ENCODE results near the gene AFF2. TPM values are rescaled to one million over a fixed set of nuclear protein-coding genes. Genes with fewer than 3 reads are reported as not detected.

Gene AFF2
- total RNA-seq, 1 experiment from 2014 or later = 0.05 TPM

DNA sequence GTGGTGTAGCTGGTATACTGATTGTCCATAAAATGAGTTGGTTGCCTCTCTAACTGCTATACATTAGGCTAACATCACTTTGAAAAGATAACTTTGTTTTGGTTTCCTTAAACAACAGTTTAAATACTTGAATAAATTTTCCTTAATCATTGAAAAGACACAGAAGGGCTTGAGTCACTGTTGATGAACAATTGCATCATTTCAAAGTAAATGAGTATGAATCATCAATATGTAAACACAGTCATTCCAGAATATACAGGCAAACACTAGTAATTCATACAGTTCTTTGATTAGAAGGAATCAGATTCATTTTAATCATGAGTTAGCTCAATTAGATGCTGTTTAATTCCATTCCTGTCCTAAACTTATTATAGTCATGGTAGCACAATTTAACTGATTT, 160.6 kb downstream of the AFF2 start:
- CTCF ChIA-PET = no interaction called here
- H3K9me3 ChIP-seq (ENCODE audit: control insufficient read depth in 1 of 2, insufficient read depth in 1 of 2, low read depth in 1 of 2, low read length in 2 of 2) = no peaks in the 10 kb centered on the region
- TF ChIP-seq JUND (IDR thresholded peaks at IDR 0.05) (no peak), SP1 (IDR thresholded peaks at IDR 0.05; ENCODE audit: low read depth) (no peak), SRF (IDR thresholded peaks at IDR 0.05; ENCODE audit: low read depth) (no peak), RAD21 (IDR thresholded peaks at IDR 0.05; ENCODE audit: low read depth) (no peak), ZFX (IDR thresholded peaks at IDR 0.05) (no peak), YY1 (IDR thresholded peaks at IDR 0.05; ENCODE audit: extremely low read depth, insufficient replicate concordance, low read depth, low read length) (no peak), POLR2A (IDR thresholded peaks at IDR 0.05; ENCODE audit: borderline replicate concordance, extremely low read depth, insufficient read depth, insufficient read length) (no peak), EGR1 (IDR thresholded peaks at IDR 0.05; ENCODE audit: low read depth) (no peak), EZH2phosphoT487 (IDR thresholded peaks at IDR 0.05; ENCODE audit: borderline replicate concordance) (no peak), ELF1 (IDR thresholded peaks at IDR 0.05; ENCODE audit: borderline replicate concordance, low read depth) (no peak), SIN3A (IDR thresholded peaks at IDR 0.05; ENCODE audit: low read depth) (no peak), CBX3 (IDR thresholded peaks at IDR 0.05; ENCODE audit: low read depth) (no peak), FOSL1 (IDR thresholded peaks at IDR 0.05; ENCODE audit: low read depth) (no peak), POLR2AphosphoS5 (IDR thresholded peaks at IDR 0.05; ENCODE audit: low read depth, low read length) (no peak), CEBPB (IDR thresholded peaks at IDR 0.05; ENCODE audit: low read depth) (no peak), ZNF274 (IDR thresholded peaks at IDR 0.05; ENCODE audit: low read depth, low read length) (no peak)
- TF ChIP-seq, protein P1, sequence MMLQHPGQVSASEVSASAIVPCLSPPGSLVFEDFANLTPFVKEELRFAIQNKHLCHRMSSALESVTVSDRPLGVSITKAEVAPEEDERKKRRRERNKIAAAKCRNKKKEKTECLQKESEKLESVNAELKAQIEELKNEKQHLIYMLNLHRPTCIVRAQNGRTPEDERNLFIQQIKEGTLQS (IDR thresholded peaks at IDR 0.05) = no peak
- TF ChIP-seq, protein P2, sequence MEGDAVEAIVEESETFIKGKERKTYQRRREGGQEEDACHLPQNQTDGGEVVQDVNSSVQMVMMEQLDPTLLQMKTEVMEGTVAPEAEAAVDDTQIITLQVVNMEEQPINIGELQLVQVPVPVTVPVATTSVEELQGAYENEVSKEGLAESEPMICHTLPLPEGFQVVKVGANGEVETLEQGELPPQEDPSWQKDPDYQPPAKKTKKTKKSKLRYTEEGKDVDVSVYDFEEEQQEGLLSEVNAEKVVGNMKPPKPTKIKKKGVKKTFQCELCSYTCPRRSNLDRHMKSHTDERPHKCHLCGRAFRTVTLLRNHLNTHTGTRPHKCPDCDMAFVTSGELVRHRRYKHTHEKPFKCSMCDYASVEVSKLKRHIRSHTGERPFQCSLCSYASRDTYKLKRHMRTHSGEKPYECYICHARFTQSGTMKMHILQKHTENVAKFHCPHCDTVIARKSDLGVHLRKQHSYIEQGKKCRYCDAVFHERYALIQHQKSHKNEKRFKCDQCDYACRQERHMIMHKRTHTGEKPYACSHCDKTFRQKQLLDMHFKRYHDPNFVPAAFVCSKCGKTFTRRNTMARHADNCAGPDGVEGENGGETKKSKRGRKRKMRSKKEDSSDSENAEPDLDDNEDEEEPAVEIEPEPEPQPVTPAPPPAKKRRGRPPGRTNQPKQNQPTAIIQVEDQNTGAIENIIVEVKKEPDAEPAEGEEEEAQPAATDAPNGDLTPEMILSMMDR (IDR thresholded peaks at IDR 0.05 in 2 of 3, conservative IDR thresholded peaks at IDR 0.05 in 1 of 3; ENCODE audit: borderline replicate concordance in 1 of 3, insufficient read depth in 1 of 3, low read depth in 2 of 3, low read length in 2 of 3) = no peak
- TF ChIP-seq, protein P3, sequence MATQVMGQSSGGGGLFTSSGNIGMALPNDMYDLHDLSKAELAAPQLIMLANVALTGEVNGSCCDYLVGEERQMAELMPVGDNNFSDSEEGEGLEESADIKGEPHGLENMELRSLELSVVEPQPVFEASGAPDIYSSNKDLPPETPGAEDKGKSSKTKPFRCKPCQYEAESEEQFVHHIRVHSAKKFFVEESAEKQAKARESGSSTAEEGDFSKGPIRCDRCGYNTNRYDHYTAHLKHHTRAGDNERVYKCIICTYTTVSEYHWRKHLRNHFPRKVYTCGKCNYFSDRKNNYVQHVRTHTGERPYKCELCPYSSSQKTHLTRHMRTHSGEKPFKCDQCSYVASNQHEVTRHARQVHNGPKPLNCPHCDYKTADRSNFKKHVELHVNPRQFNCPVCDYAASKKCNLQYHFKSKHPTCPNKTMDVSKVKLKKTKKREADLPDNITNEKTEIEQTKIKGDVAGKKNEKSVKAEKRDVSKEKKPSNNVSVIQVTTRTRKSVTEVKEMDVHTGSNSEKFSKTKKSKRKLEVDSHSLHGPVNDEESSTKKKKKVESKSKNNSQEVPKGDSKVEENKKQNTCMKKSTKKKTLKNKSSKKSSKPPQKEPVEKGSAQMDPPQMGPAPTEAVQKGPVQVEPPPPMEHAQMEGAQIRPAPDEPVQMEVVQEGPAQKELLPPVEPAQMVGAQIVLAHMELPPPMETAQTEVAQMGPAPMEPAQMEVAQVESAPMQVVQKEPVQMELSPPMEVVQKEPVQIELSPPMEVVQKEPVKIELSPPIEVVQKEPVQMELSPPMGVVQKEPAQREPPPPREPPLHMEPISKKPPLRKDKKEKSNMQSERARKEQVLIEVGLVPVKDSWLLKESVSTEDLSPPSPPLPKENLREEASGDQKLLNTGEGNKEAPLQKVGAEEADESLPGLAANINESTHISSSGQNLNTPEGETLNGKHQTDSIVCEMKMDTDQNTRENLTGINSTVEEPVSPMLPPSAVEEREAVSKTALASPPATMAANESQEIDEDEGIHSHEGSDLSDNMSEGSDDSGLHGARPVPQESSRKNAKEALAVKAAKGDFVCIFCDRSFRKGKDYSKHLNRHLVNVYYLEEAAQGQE (IDR thresholded peaks at IDR 0.05; ENCODE audit: low read depth) = no peak
- H3K27me3 ChIP-seq (ENCODE audit: insufficient read depth, low read length) = no peaks in the 10 kb centered on the region
- no peaks in the 10 kb centered on the region for H4K20me1 ChIP-seq (ENCODE audit: insufficient read depth)
- H3K4me1 ChIP-seq (ENCODE audit: control insufficient read depth in 1 of 2, insufficient read depth in 2 of 2, low read length in 2 of 2) = no peaks in the 10 kb centered on the region
- RAD21 ChIA-PET (ENCODE audit: low non-redundant PET in 1 of 2, low total read pairs in 2 of 2, uncharacterized antibody in 2 of 2, unreplicated experiment in 2 of 2) = no interaction called here
- H3K9me2 ChIP-seq (ENCODE audit: insufficient read depth) = no peaks in the 10 kb centered on the region
- H3K4me3 ChIP-seq (replicated peaks in 1 of 2; ENCODE audit: low read depth in 1 of 2, low read length in 2 of 2) = no peak overlapping the region
- H2AFZ ChIP-seq (ENCODE audit: low read depth, low read length, poor library complexity, severe bottlenecking) = no peak overlapping the region
- no peak overlapping the region for H3K27ac ChIP-seq (ENCODE audit: low read depth, low read length)
- no peak overlapping the region for H3K4me2 ChIP-seq (ENCODE audit: low read length)
- POLR2A ChIA-PET = no interaction called here
- BruUV-seq (replicated peaks) = no TSS peak
- no peaks in the 10 kb centered on the region for H3K36me3 ChIP-seq (ENCODE audit: control insufficient read depth in 1 of 2, insufficient read depth in 2 of 2, low read length in 2 of 2)
- ATAC-seq = no peak
- intact Hi-C loops (cut with micrococcal nuclease) = no loop called here
- no peaks in the 10 kb centered on the region for H3K79me2 ChIP-seq (ENCODE audit: insufficient read depth, low read length)
- no peak overlapping the region for H3K9ac ChIP-seq (ENCODE audit: low read length)
- DNase-seq (ENCODE audit: low read depth, low spot score) = no peak

All from HCT116 (cell line).